ENCODE results near the gene CASQ1. TPM values are rescaled to one million over a fixed set of nuclear protein-coding genes. Genes with fewer than 3 reads are reported as not detected.

Gene CASQ1
- total RNA-seq, 1 experiment from 2014 or later = 0.46 TPM

GRCh38 chr1:160211046-160211790 lies 20.8 kb downstream of the CASQ1 start:
- no peak overlapping the region for H3K27ac Mint-ChIP-seq
- H3K36me3 Mint-ChIP-seq = peaks cover 53% of the 10 kb centered on the region
- ChIA-PET CTCF (interaction anchor here (0.7 to 8.9 kb wide), 12 partner anchors 8 to 126 kb away, joined by 3 to 85 read pairs (median 9); partner anchors contain the start of genes CASQ1 and IGSF8), POLR2A (interaction anchor here (1.0 kb wide), 1 partner anchor 21 kb away, joined by 3 read pairs; the partner anchor contains the start of gene CASQ1)
- H3K9me3 Mint-ChIP-seq = no peaks in the 10 kb centered on the region
- TF ChIP-seq GABPB1 (CRISPR knock-in tag; IDR thresholded peaks at IDR 0.05) = no peak
- no peak for TF ChIP-seq FOXK1 (CRISPR knock-in tag; IDR thresholded peaks at IDR 0.05)
- TF ChIP-seq TCF7 (CRISPR knock-in tag; IDR thresholded peaks at IDR 0.05; ENCODE audit: low read depth) = no peak
- no peak for TF ChIP-seq GTF2I (CRISPR knock-in tag; conservative IDR thresholded peaks at IDR 0.05)
- TF ChIP-seq ETV6 (CRISPR knock-in tag; IDR thresholded peaks at IDR 0.05) = no peak
- no peaks in the 10 kb centered on the region for H3K27me3 Mint-ChIP-seq (ENCODE audit: low read depth)
- no peak for ATAC-seq
- H3K4me3 Mint-ChIP-seq = no peak overlapping the region
- DNase-seq (ENCODE audit: low spot score) = peak; percentile 39
- peaks cover 50% of the 10 kb centered on the region for H3K4me1 Mint-ChIP-seq

DNA sequence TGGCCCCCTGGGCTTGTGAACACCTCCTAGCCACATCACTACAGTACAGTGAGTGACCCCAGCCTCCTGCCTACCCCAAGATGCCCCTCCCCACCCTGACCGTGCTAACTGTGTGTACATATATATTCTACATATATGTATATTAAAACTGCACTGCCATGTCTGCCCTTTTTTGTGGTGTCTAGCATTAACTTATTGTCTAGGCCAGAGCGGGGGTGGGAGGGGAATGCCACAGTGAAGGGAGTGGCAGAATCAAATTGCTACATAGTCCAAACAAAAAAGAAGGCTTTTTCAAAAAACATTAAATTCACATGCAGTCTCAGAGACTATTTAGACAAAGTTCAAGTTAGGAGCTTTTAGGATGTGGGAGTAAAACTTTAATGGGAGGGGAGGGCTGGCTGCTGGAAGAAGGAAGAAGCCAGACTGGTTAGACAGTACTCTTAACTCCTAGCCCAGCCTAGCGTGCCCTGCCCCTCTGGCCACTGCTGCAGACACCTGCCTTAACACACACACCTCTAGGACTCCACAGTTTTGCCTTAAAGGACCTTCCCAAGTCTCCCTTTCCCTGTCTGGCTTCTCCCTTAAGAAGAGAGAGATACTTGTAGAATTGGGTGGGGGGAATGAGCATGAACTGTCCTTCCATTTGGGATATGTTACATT lies 24.2 kb downstream of the CASQ1 start:
- POLR2A ChIA-PET = no interaction called here
- H3K4me1 Mint-ChIP-seq = peaks cover 23% of the 10 kb centered on the region
- H3K27ac Mint-ChIP-seq = peak overlapping the region; percentile 58; the same call in 1 of the 2 replicates
- no peak overlapping the region for H3K4me3 Mint-ChIP-seq
- no peak for ATAC-seq
- no peaks in the 10 kb centered on the region for H3K9me3 Mint-ChIP-seq
- peaks cover 68% of the 10 kb centered on the region for H3K36me3 Mint-ChIP-seq
- CTCF ChIA-PET = interaction anchor here (1.2 to 1.7 kb wide), 3 partner anchors 21 to 52 kb away, joined by 3 to 14 read pairs (median 6); no protein-coding TSS in a partner anchor
- H3K27me3 Mint-ChIP-seq (ENCODE audit: low read depth) = no peaks in the 10 kb centered on the region
- DNase-seq (ENCODE audit: low spot score) = no peak
- TF ChIP-seq STAT6 (CRISPR knock-in tag; conservative IDR thresholded peaks at IDR 0.05; ENCODE audit: low read depth) = no peak
- TF ChIP-seq MYBL2 (CRISPR knock-in tag; IDR thresholded peaks at IDR 0.05) = no peak
- TF ChIP-seq FOXP1 (CRISPR knock-in tag; IDR thresholded peaks at IDR 0.05; ENCODE audit: borderline replicate concordance) = no peak
- no peak for TF ChIP-seq ZNF416 (CRISPR knock-in tag; IDR thresholded peaks at IDR 0.05)
- no peak for TF ChIP-seq ERG (CRISPR knock-in tag; IDR thresholded peaks at IDR 0.05)
- TF ChIP-seq KAT7 (CRISPR knock-in tag; IDR thresholded peaks at IDR 0.05; ENCODE audit: borderline replicate concordance) = no peak
- TF ChIP-seq ETV6 (CRISPR knock-in tag; IDR thresholded peaks at IDR 0.05) = no peak
- TF ChIP-seq, protein P1, sequence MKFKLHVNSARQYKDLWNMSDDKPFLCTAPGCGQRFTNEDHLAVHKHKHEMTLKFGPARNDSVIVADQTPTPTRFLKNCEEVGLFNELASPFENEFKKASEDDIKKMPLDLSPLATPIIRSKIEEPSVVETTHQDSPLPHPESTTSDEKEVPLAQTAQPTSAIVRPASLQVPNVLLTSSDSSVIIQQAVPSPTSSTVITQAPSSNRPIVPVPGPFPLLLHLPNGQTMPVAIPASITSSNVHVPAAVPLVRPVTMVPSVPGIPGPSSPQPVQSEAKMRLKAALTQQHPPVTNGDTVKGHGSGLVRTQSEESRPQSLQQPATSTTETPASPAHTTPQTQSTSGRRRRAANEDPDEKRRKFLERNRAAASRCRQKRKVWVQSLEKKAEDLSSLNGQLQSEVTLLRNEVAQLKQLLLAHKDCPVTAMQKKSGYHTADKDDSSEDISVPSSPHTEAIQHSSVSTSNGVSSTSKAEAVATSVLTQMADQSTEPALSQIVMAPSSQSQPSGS (CRISPR knock-in tag; IDR thresholded peaks at IDR 0.05; ENCODE audit: borderline replicate concordance, low read depth) = no peak

GRCh38 chr1:160216301-160216700 lies 25.9 kb downstream of the CASQ1 start:
- no peak for ATAC-seq
- peaks cover 73% of the 10 kb centered on the region for H3K36me3 Mint-ChIP-seq
- no peak overlapping the region for H3K4me3 Mint-ChIP-seq
- H3K27me3 Mint-ChIP-seq (ENCODE audit: low read depth) = no peaks in the 10 kb centered on the region
- no peak for TF ChIP-seq AR (CRISPR knock-in tag; IDR thresholded peaks at IDR 0.05)
- DNase-seq (ENCODE audit: low spot score) = no peak
- ChIA-PET CTCF (interaction anchor here (0.5 to 1.7 kb wide), 3 partner anchors 23 to 54 kb away, joined by 3 to 14 read pairs (median 6); no protein-coding TSS in a partner anchor), POLR2A (no interaction called here)
- H3K27ac Mint-ChIP-seq = no peak overlapping the region; the same call in 1 of the 2 replicates
- H3K4me1 Mint-ChIP-seq = peaks cover 18% of the 10 kb centered on the region
- no peaks in the 10 kb centered on the region for H3K9me3 Mint-ChIP-seq

Measured in WTC11 (cell line).